ENCODE measurements around the gene CCDC28A. TPM values are rescaled to one million over a fixed set of nuclear protein-coding genes. Genes with fewer than 3 reads are reported as not detected.

CCDC28A gene
- total and polyA plus RNA-seq, 2 of the 4 experiments (the other 2 are of a cell fraction), result 6.8 to 8.0 TPM

- in situ Hi-C loops (cut with MboI; ENCODE audit: low sequenced_read_pairs), result no loop called here
- dilution Hi-C loops (cut with HindIII; ENCODE audit: low sequenced_read_pairs, unreplicated experiment), result no loop called here
Observed at GRCh38 chr6:138803861-138804260, 30.3 kb downstream of the CCDC28A start.

More at GRCh38 chr6:138803861-138804260, 30.3 kb downstream of the CCDC28A start:
- no CpG with 5 or more reads among the region's 4 CpGs for WGBS, 2 experiments (ENCODE audit: extremely low coverage in 2 of 2, insufficient read length in 1 of 2)
- TF ChIP-seq MAZ (IDR thresholded peaks at IDR 0.05; ENCODE audit: borderline replicate concordance, low read depth, low read length) (no peak), CTCF (conservative IDR thresholded peaks at IDR 0.05; ENCODE audit: low read depth, low read length) (no peak), RFX5 (IDR thresholded peaks at IDR 0.05; ENCODE audit: low read depth, low read length) (no peak), RAD21 (IDR thresholded peaks at IDR 0.05; ENCODE audit: low read length) (no peak), CHD1 (IDR thresholded peaks at IDR 0.05; ENCODE audit: low read depth, low read length) (no peak), MXI1 (IDR thresholded peaks at IDR 0.05; ENCODE audit: borderline replicate concordance, low read depth, low read length) (no peak), RCOR1 (IDR thresholded peaks at IDR 0.05; ENCODE audit: insufficient replicate concordance, low read length) (no peak), POLR2A (IDR thresholded peaks at IDR 0.05; ENCODE audit: low read depth, low read length) (no peak), CEBPB (IDR thresholded peaks at IDR 0.05; ENCODE audit: low read depth, low read length) (no peak), SMC3 (IDR thresholded peaks at IDR 0.05; ENCODE audit: low read depth, low read length) (no peak), MAFK (IDR thresholded peaks at IDR 0.05; ENCODE audit: low read depth, low read length) (no peak), BHLHE40 (IDR thresholded peaks at IDR 0.05; ENCODE audit: low read depth, low read length) (no peak)
- TF ChIP-seq, protein P1, sequence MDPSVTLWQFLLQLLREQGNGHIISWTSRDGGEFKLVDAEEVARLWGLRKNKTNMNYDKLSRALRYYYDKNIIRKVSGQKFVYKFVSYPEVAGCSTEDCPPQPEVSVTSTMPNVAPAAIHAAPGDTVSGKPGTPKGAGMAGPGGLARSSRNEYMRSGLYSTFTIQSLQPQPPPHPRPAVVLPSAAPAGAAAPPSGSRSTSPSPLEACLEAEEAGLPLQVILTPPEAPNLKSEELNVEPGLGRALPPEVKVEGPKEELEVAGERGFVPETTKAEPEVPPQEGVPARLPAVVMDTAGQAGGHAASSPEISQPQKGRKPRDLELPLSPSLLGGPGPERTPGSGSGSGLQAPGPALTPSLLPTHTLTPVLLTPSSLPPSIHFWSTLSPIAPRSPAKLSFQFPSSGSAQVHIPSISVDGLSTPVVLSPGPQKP (IDR thresholded peaks at IDR 0.05; ENCODE audit: borderline replicate concordance, low read depth, low read length), result no peak
- no peaks in the 10 kb centered on the region for H4K20me1 ChIP-seq (ENCODE audit: insufficient read depth, low read length)
- ChIA-PET POLR2A (ENCODE audit: unreplicated experiment) (no interaction called here), CTCF (interaction anchor here (0.6 to 1.1 kb wide), 2 partner anchors 10 to 131 kb away, joined by 5 to 8 read pairs; no protein-coding TSS in a partner anchor)
- no peak overlapping the region for H3K23ac ChIP-seq (ENCODE audit: low read depth, low read length)
- H2AK9ac ChIP-seq (replicated peaks; ENCODE audit: low read depth, low read length, poor library complexity), result no peak overlapping the region
- H3K36me3 ChIP-seq (ENCODE audit: control insufficient read depth, insufficient read depth, low read length), result no peaks in the 10 kb centered on the region
- no peak overlapping the region for H2BK120ac ChIP-seq (ENCODE audit: low read depth, low read length)
- no peak overlapping the region for H4K8ac ChIP-seq (ENCODE audit: low read depth in 2 of 2, low read length in 2 of 2)
- no peak overlapping the region for H3K4ac ChIP-seq (ENCODE audit: low read depth, low read length)
- no peak overlapping the region for H4K91ac ChIP-seq (ENCODE audit: insufficient read depth, low read depth, low read length)
- no peak overlapping the region for H2AFZ ChIP-seq (replicated peaks; ENCODE audit: low read length, poor library complexity)
- no peak overlapping the region for H3K56ac ChIP-seq (ENCODE audit: extremely low read depth, insufficient read depth, low read length)
- no TSS peak for BruUV-seq (replicated peaks)
- no peak overlapping the region for H2AK5ac ChIP-seq (ENCODE audit: low read depth, low read length)
- H2BK20ac ChIP-seq (ENCODE audit: low read depth, low read length), result no peak overlapping the region
- H3K9me1 ChIP-seq (ENCODE audit: insufficient read depth, low read length), result no peaks in the 10 kb centered on the region
- peaks cover 2% of the 10 kb centered on the region for H3K27me3 ChIP-seq (ENCODE audit: control insufficient read depth, insufficient read depth, low read length)
- H3K27ac ChIP-seq (ENCODE audit: insufficient read depth, low read length), result no peak overlapping the region
- H3K18ac ChIP-seq (ENCODE audit: low read depth, low read length), result no peak overlapping the region
- H3K9ac ChIP-seq (ENCODE audit: low read depth, low read length), result no peak overlapping the region
- no peak overlapping the region for H3K4me3 ChIP-seq (ENCODE audit: insufficient read depth, low read depth, low read length)
- no peak overlapping the region for H3K14ac ChIP-seq (replicated peaks; ENCODE audit: low read depth, low read length)
- ATAC-seq (ENCODE audit: low read depth) (no peak), DNase-seq (no peak)
- no peaks in the 10 kb centered on the region for H3K9me3 ChIP-seq (ENCODE audit: control insufficient read depth, insufficient read depth, low read length)
- no peak overlapping the region for H4K5ac ChIP-seq (ENCODE audit: low read depth, low read length)
- no peak overlapping the region for H3K4me2 ChIP-seq (ENCODE audit: low read depth, low read length)
- H3K79me1 ChIP-seq (ENCODE audit: low read depth in 1 of 2, low read length in 2 of 2), result no peaks in the 10 kb centered on the region
- H2BK5ac ChIP-seq (ENCODE audit: low read depth, low read length, poor library complexity, severe bottlenecking), result no peak overlapping the region
- intact Hi-C loops (cut with micrococcal nuclease), result no loop called here
- H3K4me1 ChIP-seq (ENCODE audit: control insufficient read depth, insufficient read depth, low read length), result no peaks in the 10 kb centered on the region
- H2BK15ac ChIP-seq (ENCODE audit: low read depth, low read length), result no peak overlapping the region
